Hepatocyte (in vitro differentiated cells): ENCODE results near the gene RAP1GDS1. TPM values are rescaled to one million over a fixed set of nuclear protein-coding genes. Genes with fewer than 3 reads are reported as not detected.

ENCODE experiments used
- DNase-seq: peaks from one replicate; pipeline ENCODE4 v3.0.0-alpha.2; 2016; ENCODE audit warnings: low spot score
- H2AFZ ChIP-seq: fragments of 200-600 bp; sonication (generic); 2 replicates; pipeline ENCODE4 v1.6.0; 2016; ENCODE audit warnings: antibody characterized with exemption, mild to moderate bottlenecking
- H3K27ac ChIP-seq: fragments of 200-600 bp; sonication (generic); 2 replicates; pipeline ENCODE4 v1.5.1; 2016; ENCODE audit warnings: mild to moderate bottlenecking
- H3K27me3 ChIP-seq: fragments of 200-600 bp; sonication (generic); 2 replicates; pipeline ENCODE4 v1.6.1; 2016
- H3K36me3 ChIP-seq: fragments of 200-600 bp; sonication (generic); replicated peaks from 2 replicates; pipeline ENCODE4 v1.5.1; 2016; ENCODE audit warnings: low read depth; ENCODE audit not compliant: insufficient read depth
- H3K4me1 ChIP-seq: fragments of 200-600 bp; sonication (generic); 2 replicates; pipeline ENCODE4 v1.5.1; 2016; ENCODE audit warnings: mild to moderate bottlenecking, moderate library complexity; ENCODE audit not compliant: insufficient read depth
- H3K4me2 ChIP-seq: fragments of 200-600 bp; sonication (generic); 2 replicates; pipeline ENCODE4 v1.6.0; 2016
- H3K4me3 ChIP-seq: fragments of 200-600 bp; sonication (generic); 2 replicates; pipeline ENCODE4 v1.5.1; 2016; ENCODE audit warnings: mild to moderate bottlenecking
- H3K79me2 ChIP-seq: fragments of 200-600 bp; sonication (generic); 2 replicates; pipeline ENCODE4 v1.6.0; 2017; ENCODE audit warnings: mild to moderate bottlenecking
- H3K9me2 ChIP-seq: fragments of 200-600 bp; sonication (generic); replicated peaks from 2 replicates; pipeline ENCODE4 v1.6.0; 2017; ENCODE audit warnings: mild to moderate bottlenecking; ENCODE audit not compliant: insufficient read depth
- H3K9me3 ChIP-seq: fragments of 200-600 bp; sonication (generic); 2 replicates; pipeline ENCODE4 v1.5.1; 2016; ENCODE audit warnings: low read depth, mild to moderate bottlenecking
- H4K20me1 ChIP-seq: fragments of 200-600 bp; sonication (generic); 2 replicates; pipeline ENCODE4 v1.6.0; 2016; ENCODE audit warnings: mild to moderate bottlenecking; ENCODE audit not compliant: insufficient read depth, poor library complexity, severe bottlenecking
- EZH2 ChIP-seq: fragments of 200-600 bp; sonication (generic); IDR thresholded peaks from 2 replicates; pipeline ENCODE4 v1.6.1; 2016; ENCODE audit warnings: antibody characterized with exemption, mild to moderate bottlenecking, borderline replicate concordance
- EZH2phosphoT487 ChIP-seq: fragments of 200-600 bp; sonication (generic); IDR thresholded peaks from one replicate; pipeline ENCODE4 v1.6.1; 2018; ENCODE audit warnings: antibody characterized with exemption, mild to moderate bottlenecking, low read depth, moderate library complexity; ENCODE audit not compliant: unreplicated experiment, severe bottlenecking
- WGBS: methylation state at CpG from one replicate; pipeline ENCODE4 v1.1.6; 2016; ENCODE audit warnings: low lambda C conversion rate; ENCODE audit errors: missing lambda C conversion rate; 5-methylcytosine and 5-hydroxymethylcytosine counted together
- polyA plus RNA-seq: library from polyadenylated mRNA; unstranded; fragments of >200 nt; fragmentation: Nextera tagmentation; extraction: Ambion mirVana; gene quantifications from 2 replicates; pipeline ENCODE4 v1.2.1, GENCODE V29; 2016
- total RNA-seq: library from RNA; depleted of rRNA; stranded (reverse); fragments of >200 nt; gene quantifications from 2 replicates; pipeline ENCODE4 v1.2.3, GENCODE V29; 2014
- TF ChIP-seq, protein P1 (sequence below): fragments of 200-600 bp; sonication (generic); IDR thresholded peaks from 2 replicates; pipeline ENCODE4 v1.5.1; 2016; ENCODE audit warnings: antibody characterized with exemption, mild to moderate bottlenecking; ENCODE audit not compliant: poor library complexity

The RAP1GDS1 gene
- total and polyA plus RNA-seq, 2 experiments from 2014 or later: 25.3 to 42.7 TPM

DNA sequence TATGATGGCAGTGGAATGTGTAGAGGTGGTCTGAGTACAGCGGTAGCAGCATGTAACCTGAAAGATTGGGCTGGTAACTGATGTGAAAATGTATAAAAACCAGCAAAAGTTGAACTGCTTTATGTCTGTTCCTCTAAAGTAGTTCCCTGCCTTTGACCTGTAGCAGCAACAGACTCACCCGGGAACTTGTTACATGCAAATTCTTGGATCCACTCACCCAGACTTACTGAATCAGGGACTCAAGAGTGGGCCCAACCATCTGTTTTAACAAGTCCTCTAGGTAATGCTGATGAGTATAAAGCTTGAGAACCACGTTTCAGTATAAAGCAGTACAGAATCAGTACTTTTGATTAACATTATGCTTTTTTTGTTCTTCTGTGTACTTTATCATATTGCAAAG lies 84.7 kb downstream of the RAP1GDS1 start:
- H3K9me2 ChIP-seq: no peaks in the 10 kb centered on the region
- H3K4me2 ChIP-seq: no peak overlapping the region
- H3K9me3 ChIP-seq: no peaks in the 10 kb centered on the region
- WGBS: 78% methylated on average over 3 of the region's 3 CpGs
- H3K36me3 ChIP-seq: no peaks in the 10 kb centered on the region
- H3K4me3 ChIP-seq: no peak overlapping the region
- H3K4me1 ChIP-seq: no peaks in the 10 kb centered on the region
- TF ChIP-seq EZH2phosphoT487 (no peak), EZH2 (no peak)
- TF ChIP-seq, protein P1, sequence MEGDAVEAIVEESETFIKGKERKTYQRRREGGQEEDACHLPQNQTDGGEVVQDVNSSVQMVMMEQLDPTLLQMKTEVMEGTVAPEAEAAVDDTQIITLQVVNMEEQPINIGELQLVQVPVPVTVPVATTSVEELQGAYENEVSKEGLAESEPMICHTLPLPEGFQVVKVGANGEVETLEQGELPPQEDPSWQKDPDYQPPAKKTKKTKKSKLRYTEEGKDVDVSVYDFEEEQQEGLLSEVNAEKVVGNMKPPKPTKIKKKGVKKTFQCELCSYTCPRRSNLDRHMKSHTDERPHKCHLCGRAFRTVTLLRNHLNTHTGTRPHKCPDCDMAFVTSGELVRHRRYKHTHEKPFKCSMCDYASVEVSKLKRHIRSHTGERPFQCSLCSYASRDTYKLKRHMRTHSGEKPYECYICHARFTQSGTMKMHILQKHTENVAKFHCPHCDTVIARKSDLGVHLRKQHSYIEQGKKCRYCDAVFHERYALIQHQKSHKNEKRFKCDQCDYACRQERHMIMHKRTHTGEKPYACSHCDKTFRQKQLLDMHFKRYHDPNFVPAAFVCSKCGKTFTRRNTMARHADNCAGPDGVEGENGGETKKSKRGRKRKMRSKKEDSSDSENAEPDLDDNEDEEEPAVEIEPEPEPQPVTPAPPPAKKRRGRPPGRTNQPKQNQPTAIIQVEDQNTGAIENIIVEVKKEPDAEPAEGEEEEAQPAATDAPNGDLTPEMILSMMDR: no peak
- DNase-seq: no peak
- H3K27me3 ChIP-seq: no peaks in the 10 kb centered on the region
- no peak overlapping the region for H2AFZ ChIP-seq
- no peaks in the 10 kb centered on the region for H4K20me1 ChIP-seq
- H3K27ac ChIP-seq: no peak overlapping the region
- peaks cover 4% of the 10 kb centered on the region for H3K79me2 ChIP-seq

DNA sequence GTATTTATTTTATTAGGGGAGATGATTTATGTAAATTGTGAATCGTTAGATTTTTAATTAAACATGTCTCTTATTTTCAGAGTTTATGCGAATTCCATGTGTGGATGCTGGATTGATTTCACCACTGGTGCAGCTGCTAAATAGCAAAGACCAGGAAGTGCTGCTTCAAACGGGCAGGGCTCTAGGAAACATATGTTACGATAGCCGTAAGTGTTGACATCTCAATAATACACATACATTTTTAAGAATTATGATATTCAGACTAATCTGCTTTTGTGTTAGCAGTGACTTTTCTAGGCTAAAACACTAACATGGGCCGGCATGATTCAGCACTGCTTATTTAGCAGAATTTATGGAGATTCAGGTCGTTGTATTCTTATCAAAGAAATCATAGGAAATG lies 91.2 kb downstream of the RAP1GDS1 start:
- H3K36me3 ChIP-seq: no peaks in the 10 kb centered on the region

DNA sequence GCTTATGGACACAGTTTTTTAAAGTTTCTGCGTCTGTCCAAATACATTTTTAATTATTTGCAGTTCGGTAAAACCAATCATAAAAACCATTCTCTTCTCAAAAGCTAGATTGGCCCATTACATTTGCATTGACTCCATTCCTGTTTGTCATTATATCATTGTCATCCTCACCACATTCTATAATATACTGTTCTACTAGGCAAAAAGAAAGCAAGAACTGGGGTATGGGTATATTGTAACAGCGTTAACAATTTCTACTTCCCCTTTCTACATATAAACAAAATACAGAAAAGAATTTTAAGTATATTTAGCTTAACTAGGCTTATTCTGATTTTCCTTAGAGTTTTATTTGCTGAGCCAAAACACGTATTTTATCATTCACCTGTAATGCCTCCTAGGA lies 91.8 kb downstream of the RAP1GDS1 start:
- Histone ChIP-seq H3K27me3 (no peaks in the 10 kb centered on the region), H3K4me1 (no peaks in the 10 kb centered on the region), H3K36me3 (no peaks in the 10 kb centered on the region), H3K79me2 (peaks cover 4% of the 10 kb centered on the region), H4K20me1 (no peaks in the 10 kb centered on the region), H2AFZ (no peak overlapping the region), H3K27ac (no peak overlapping the region), H3K9me2 (no peaks in the 10 kb centered on the region), H3K4me2 (no peak overlapping the region), H3K4me3 (no peak overlapping the region), H3K9me3 (no peaks in the 10 kb centered on the region)
- no peak for TF ChIP-seq EZH2phosphoT487
- no peak for TF ChIP-seq EZH2
- TF ChIP-seq, protein P1: no peak
- DNase-seq: no peak
- WGBS: 95% methylated on average over 4 of the region's 4 CpGs

More for the DNA sequence above, 91.2 kb downstream of the RAP1GDS1 start:
- H3K4me2 ChIP-seq: no peak overlapping the region
- H2AFZ ChIP-seq: no peak overlapping the region
- H3K27ac ChIP-seq: no peak overlapping the region
- DNase-seq: no peak
- H3K9me2 ChIP-seq: no peaks in the 10 kb centered on the region
- H3K27me3 ChIP-seq: no peaks in the 10 kb centered on the region
- H3K79me2 ChIP-seq: peaks cover 4% of the 10 kb centered on the region
- no peak overlapping the region for H3K4me3 ChIP-seq
- TF ChIP-seq EZH2 (no peak), EZH2phosphoT487 (no peak)
- TF ChIP-seq, protein P1: no peak
- H3K9me3 ChIP-seq: no peaks in the 10 kb centered on the region
- no peaks in the 10 kb centered on the region for H3K4me1 ChIP-seq
- no peaks in the 10 kb centered on the region for H4K20me1 ChIP-seq
- 89% methylated on average over 7 of the region's 7 CpGs for WGBS

DNA sequence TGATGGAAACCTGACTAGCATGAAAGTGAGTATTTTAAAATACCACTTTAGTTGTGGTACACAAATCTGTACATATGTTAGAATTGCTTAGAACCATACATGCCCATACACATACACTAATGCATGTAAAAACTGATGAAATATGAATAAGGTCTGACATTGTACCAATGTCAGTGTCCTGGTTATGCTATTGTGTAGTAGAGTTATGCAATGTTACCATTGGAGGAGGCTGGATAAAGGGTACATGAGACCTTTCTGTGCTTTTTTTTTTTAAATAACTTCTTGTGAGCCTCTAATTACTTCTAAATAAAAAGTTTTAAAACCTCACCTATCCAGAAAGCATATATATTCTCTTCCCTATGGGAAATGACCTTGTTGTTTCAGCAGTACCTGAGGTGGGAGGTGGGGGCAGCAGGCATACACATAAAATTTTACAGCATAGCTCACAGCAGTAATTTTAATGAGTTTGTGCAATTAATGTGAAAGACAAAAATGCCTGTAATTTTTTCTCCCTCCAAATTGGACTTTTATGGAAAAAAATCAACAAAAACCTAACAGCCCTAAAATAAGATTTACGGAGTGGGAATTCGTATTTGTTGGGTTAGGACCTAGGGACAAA lies 97.6 kb downstream of the RAP1GDS1 start:
- Histone ChIP-seq H3K4me2 (no peak overlapping the region), H4K20me1 (no peaks in the 10 kb centered on the region), H3K36me3 (no peaks in the 10 kb centered on the region), H3K9me2 (no peaks in the 10 kb centered on the region), H3K4me1 (no peaks in the 10 kb centered on the region), H3K79me2 (no peaks in the 10 kb centered on the region), H3K27ac (no peak overlapping the region), H3K4me3 (no peak overlapping the region), H3K9me3 (no peaks in the 10 kb centered on the region), H3K27me3 (no peaks in the 10 kb centered on the region), H2AFZ (no peak overlapping the region)
- no peak for DNase-seq
- WGBS: 93% methylated on average over 2 of the region's 2 CpGs
- TF ChIP-seq EZH2phosphoT487 (no peak), EZH2 (no peak)
- TF ChIP-seq, protein P1: no peak
